ENCODE measurements around the gene MRPS25.

DNA sequence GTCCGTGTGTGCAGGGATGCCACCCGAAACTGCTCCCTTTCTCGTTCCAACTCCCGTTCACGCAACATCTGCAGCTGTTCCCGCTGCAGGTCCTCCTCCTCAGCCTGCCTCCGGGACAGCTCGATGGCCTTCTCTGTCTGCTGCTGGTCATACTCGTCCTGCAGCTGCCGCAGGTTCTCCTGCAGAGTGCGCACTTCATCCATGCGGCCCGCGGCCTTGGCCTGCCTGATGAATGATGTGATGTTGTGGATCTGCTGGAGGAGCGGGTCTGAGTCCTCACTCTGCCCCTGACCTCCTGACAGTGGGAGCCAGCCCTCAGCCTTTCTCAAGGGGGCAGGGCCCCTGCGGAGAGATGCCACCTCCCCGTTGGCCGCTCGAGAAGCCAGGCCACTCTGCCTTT lies 9.4 kb upstream of the MRPS25 start:
- TF ChIP-seq, protein P1, sequence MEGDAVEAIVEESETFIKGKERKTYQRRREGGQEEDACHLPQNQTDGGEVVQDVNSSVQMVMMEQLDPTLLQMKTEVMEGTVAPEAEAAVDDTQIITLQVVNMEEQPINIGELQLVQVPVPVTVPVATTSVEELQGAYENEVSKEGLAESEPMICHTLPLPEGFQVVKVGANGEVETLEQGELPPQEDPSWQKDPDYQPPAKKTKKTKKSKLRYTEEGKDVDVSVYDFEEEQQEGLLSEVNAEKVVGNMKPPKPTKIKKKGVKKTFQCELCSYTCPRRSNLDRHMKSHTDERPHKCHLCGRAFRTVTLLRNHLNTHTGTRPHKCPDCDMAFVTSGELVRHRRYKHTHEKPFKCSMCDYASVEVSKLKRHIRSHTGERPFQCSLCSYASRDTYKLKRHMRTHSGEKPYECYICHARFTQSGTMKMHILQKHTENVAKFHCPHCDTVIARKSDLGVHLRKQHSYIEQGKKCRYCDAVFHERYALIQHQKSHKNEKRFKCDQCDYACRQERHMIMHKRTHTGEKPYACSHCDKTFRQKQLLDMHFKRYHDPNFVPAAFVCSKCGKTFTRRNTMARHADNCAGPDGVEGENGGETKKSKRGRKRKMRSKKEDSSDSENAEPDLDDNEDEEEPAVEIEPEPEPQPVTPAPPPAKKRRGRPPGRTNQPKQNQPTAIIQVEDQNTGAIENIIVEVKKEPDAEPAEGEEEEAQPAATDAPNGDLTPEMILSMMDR (IDR thresholded peaks at IDR 0.05): no peak
- TF ChIP-seq POLR2A (IDR thresholded peaks at IDR 0.05) (no peak), EP300 (IDR thresholded peaks at IDR 0.05) (no peak)

All from suprapubic skin (tissue), 3 donors.